Activated CD4-positive, CD25-positive, alpha-beta regulatory T cell (primary cell): ENCODE results near the gene PRDX4.
A peak's percentile ranks its signal among the peaks of the same experiment; 100 is the strongest.
"Not testable (repeated sequence)": the region's sequence is repeated elsewhere in the genome, so short reads cannot be mapped to it uniquely, and the experiment has no call there.

Experiments used
- DNase-seq, 4 experiments: peaks; one replicate each; lab custom pipeline; 2025; lab: John Stamatoyannopoulos, UW

The PRDX4 gene

GRCh38 chrX:23673108-23673507 lies 5.8 kb downstream of the PRDX4 start:
- no peak for DNase-seq

GRCh38 chrX:23676486-23676885 lies 9.2 kb downstream of the PRDX4 start:
- not testable (repeated sequence) for DNase-seq

GRCh38 chrX:23692166-23692565 lies 24.9 kb downstream of the PRDX4 start:
- DNase-seq = no peak

GRCh38 chrX:23694606-23695005 lies 27.3 kb downstream of the PRDX4 start:
- DNase-seq = peak; percentile 0 to 8 (median 4)

GRCh38 chrX:23699636-23700194 lies 32.4 kb downstream of the PRDX4 start:
- DNase-seq = no peak

- DNase-seq = no peak
These were observed 37.4 kb downstream of the PRDX4 start for GRCh38 chrX:23704673-23705206.

GRCh38 chrX:23705235-23705634 lies 37.9 kb downstream of the PRDX4 start:
- no peak for DNase-seq

GRCh38 chrX:23720117-23720677 lies 52.9 kb downstream of the PRDX4 start:
- DNase-seq = no peak

GRCh38 chrX:23726191-23726590 lies 58.9 kb downstream of the PRDX4 start:
- no peak for DNase-seq

- DNase-seq = no peak
These were observed 59.9 kb downstream of the PRDX4 start for GRCh38 chrX:23727206-23727605.

- no peak for DNase-seq
These were observed 61.9 kb downstream of the PRDX4 start for GRCh38 chrX:23729214-23729613.

- DNase-seq = no peak
These were observed 64.7 kb downstream of the PRDX4 start for GRCh38 chrX:23731951-23732350.

- no peak for DNase-seq
These were observed 65.4 kb downstream of the PRDX4 start for GRCh38 chrX:23732704-23733103.
